ENCODE data around the gene HOXD13. TPM values are rescaled to one million over a fixed set of nuclear protein-coding genes. Genes with fewer than 3 reads are reported as not detected.

Gene HOXD13
- total and polyA plus RNA-seq, 2 of the 13 experiments (the other 11 are each of a cell fraction or from before 2014, with no cell fraction given) = not detected

DNA sequence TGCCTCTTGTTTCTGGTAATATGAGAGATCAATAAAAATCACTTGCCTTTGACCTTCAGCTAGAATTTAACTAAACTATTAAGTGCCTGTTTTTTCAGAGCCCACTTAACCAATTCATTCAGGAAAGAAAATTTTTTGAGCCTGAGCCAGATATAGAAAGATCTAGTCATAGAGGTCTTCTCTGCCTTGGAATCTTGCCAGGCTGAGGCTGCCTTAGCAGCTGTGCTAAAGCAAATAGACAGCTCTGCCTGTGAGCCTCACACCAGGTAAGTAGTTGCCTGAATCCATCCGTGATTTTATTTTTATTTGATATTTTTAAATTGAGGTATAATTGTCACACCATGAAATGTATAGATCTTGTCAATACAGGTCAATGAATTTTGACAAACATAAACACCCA lies 36.1 kb upstream of the HOXD13 start:
- Histone ChIP-seq H3K27ac (ENCODE audit: extremely low read length, insufficient read depth, low read length) (no peak overlapping the region), H3K9me3 (ENCODE audit: low read length) (no peaks in the 10 kb centered on the region), H3K27me3 (ENCODE audit: control insufficient read depth in 1 of 2, insufficient read depth in 2 of 2, low read length in 2 of 2) (peaks cover under 1 to 10% of the 10 kb centered on the region in 2 experiments; a peak in 2 of 5 replicates), H4K20me1 (ENCODE audit: insufficient read depth, low read length) (no peaks in the 10 kb centered on the region), H2AFZ (ENCODE audit: low read length) (no peak overlapping the region), H3K4me1 (ENCODE audit: insufficient read depth, low read length) (no peaks in the 10 kb centered on the region), H3K79me2 (ENCODE audit: insufficient read depth, low read length) (no peaks in the 10 kb centered on the region), H3K9ac (ENCODE audit: insufficient read depth, low read depth, low read length) (no peak overlapping the region), H3K36me3 (replicated peaks in 1 of 2; ENCODE audit: control insufficient read depth in 1 of 2, insufficient read depth in 2 of 2, low read length in 2 of 2) (no peaks in the 10 kb centered on the region), H3K4me2 (ENCODE audit: low read depth, low read length) (no peak overlapping the region), H3K4me3 (replicated peaks in 1 of 3; ENCODE audit: insufficient read depth in 1 of 3, low read depth in 2 of 3, low read length in 3 of 3) (no peak overlapping the region)
- no peak for TF ChIP-seq TBP (CRISPR knock-in tag; IDR thresholded peaks at IDR 0.05)
- TF ChIP-seq WIZ (CRISPR knock-in tag; IDR thresholded peaks at IDR 0.05) = no peak
- no peak for TF ChIP-seq GATAD2A (CRISPR knock-in tag; IDR thresholded peaks at IDR 0.05)
- no peak for TF ChIP-seq MIER3 (CRISPR knock-in tag; IDR thresholded peaks at IDR 0.05; ENCODE audit: borderline replicate concordance)
- no peak for TF ChIP-seq ZNF18 (CRISPR knock-in tag; IDR thresholded peaks at IDR 0.05; ENCODE audit: insufficient replicate concordance)
- TF ChIP-seq, protein P1, sequence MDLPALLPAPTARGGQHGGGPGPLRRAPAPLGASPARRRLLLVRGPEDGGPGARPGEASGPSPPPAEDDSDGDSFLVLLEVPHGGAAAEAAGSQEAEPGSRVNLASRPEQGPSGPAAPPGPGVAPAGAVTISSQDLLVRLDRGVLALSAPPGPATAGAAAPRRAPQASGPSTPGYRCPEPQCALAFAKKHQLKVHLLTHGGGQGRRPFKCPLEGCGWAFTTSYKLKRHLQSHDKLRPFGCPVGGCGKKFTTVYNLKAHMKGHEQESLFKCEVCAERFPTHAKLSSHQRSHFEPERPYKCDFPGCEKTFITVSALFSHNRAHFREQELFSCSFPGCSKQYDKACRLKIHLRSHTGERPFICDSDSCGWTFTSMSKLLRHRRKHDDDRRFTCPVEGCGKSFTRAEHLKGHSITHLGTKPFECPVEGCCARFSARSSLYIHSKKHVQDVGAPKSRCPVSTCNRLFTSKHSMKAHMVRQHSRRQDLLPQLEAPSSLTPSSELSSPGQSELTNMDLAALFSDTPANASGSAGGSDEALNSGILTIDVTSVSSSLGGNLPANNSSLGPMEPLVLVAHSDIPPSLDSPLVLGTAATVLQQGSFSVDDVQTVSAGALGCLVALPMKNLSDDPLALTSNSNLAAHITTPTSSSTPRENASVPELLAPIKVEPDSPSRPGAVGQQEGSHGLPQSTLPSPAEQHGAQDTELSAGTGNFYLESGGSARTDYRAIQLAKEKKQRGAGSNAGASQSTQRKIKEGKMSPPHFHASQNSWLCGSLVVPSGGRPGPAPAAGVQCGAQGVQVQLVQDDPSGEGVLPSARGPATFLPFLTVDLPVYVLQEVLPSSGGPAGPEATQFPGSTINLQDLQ (CRISPR knock-in tag; IDR thresholded peaks at IDR 0.05) = no peak
- no peak for TF ChIP-seq ZNF256 (CRISPR knock-in tag; conservative IDR thresholded peaks at IDR 0.05)
- no peak for TF ChIP-seq NR2F1 (CRISPR knock-in tag; IDR thresholded peaks at IDR 0.05)
- TF ChIP-seq CEBPG (CRISPR knock-in tag; IDR thresholded peaks at IDR 0.05) = no peak
- no peak for TF ChIP-seq MAFK (conservative IDR thresholded peaks at IDR 0.05 in 1 of 2, IDR thresholded peaks at IDR 0.05 in 1 of 2; ENCODE audit: low read length in 2 of 2)
- ChIA-PET POLR2A (no interaction called here), CTCF (ENCODE audit: low intra/inter-chr PET ratio, low total read pairs) (no interaction called here)
- FAIRE-seq (no peak), ATAC-seq (no peak), DNase-seq (ENCODE audit: low spot score) (no peak)
- in situ Hi-C loops (cut with HindIII; ENCODE audit: extremely low pct_ligation_motif_present, low pct_unique_long_range_greater_than_20kb) (no loop called here), intact Hi-C loops (cut with micrococcal nuclease; ENCODE audit: unreplicated experiment) (no loop called here)
- WGBS (ENCODE audit: low lambda C conversion rate) = 3% methylated on average over 1 of the region's 1 CpG
- BruUV-seq (replicated peaks) = no TSS peak

Data from HepG2 (cell line).